SHP77 treated with DMSO at 0.1 percent for 48 hours (cell line): Measurements from ENCODE around the gene INAVA.
"Not testable (repeated sequence)": the region's sequence is repeated elsewhere in the genome, so short reads cannot be mapped to it uniquely, and the experiment has no call there.

Source experiments
- DNase-seq: peaks from one replicate; lab custom pipeline; 2025; lab: John Stamatoyannopoulos, UW

INAVA gene

GRCh38 chr1:200921571-200922110, 26.9 kb downstream of the INAVA start:
- no peak for DNase-seq

GRCh38 chr1:200922406-200922805, 27.7 kb downstream of the INAVA start:
- no peak for DNase-seq

- DNase-seq = no peak
These were observed 28.9 kb downstream of the INAVA start for GRCh38 chr1:200923601-200924000.

- no peak for DNase-seq
These were observed 31.1 kb downstream of the INAVA start for GRCh38 chr1:200925831-200926230.

- DNase-seq = no peak
These were observed 35.0 kb downstream of the INAVA start for GRCh38 chr1:200929530-200930278.

- not testable (repeated sequence) for DNase-seq
These were observed 35.6 kb downstream of the INAVA start for GRCh38 chr1:200930285-200930684.

- DNase-seq = no peak
These were observed 37.1 kb downstream of the INAVA start for GRCh38 chr1:200931776-200932175.

GRCh38 chr1:200934676-200935245, 40.1 kb downstream of the INAVA start:
- DNase-seq = no peak

- DNase-seq = not testable (repeated sequence)
These were observed 40.7 kb downstream of the INAVA start for GRCh38 chr1:200935286-200935962.

GRCh38 chr1:200938955-200939354, 44.3 kb downstream of the INAVA start:
- DNase-seq = no peak

GRCh38 chr1:200945111-200945510, 50.4 kb downstream of the INAVA start:
- DNase-seq = no peak

GRCh38 chr1:200947059-200947566, 52.4 kb downstream of the INAVA start:
- no peak for DNase-seq

- DNase-seq = no peak
These were observed 54.9 kb downstream of the INAVA start for GRCh38 chr1:200949626-200950025.

- no peak for DNase-seq
These were observed 56.3 kb downstream of the INAVA start for GRCh38 chr1:200951016-200951415.

- no peak for DNase-seq
These were observed 59.7 kb downstream of the INAVA start for GRCh38 chr1:200954434-200954833.

- DNase-seq = no peak
These were observed 63.9 kb downstream of the INAVA start for GRCh38 chr1:200958597-200958996.

- DNase-seq = no peak
These were observed 64.8 kb downstream of the INAVA start for GRCh38 chr1:200959411-200959921.

- no peak for DNase-seq
These were observed 65.7 kb downstream of the INAVA start for GRCh38 chr1:200960236-200960947.

- no peak for DNase-seq
These were observed 66.2 kb downstream of the INAVA start for GRCh38 chr1:200960948-200961340.

- not testable (repeated sequence) for DNase-seq
These were observed 67.5 kb downstream of the INAVA start for GRCh38 chr1:200962151-200962550.

- no peak for DNase-seq
These were observed 67.9 kb downstream of the INAVA start for GRCh38 chr1:200962631-200963030.

- no peak for DNase-seq
These were observed 68.4 kb downstream of the INAVA start for GRCh38 chr1:200963076-200963475.
